MM.1S (cell line): Measurements from ENCODE around the gene SDC3.

Experiments
- DNase-seq: peaks from one replicate; pipeline ENCODE4 v3.0.0-alpha.2; 2015
- H2AFZ ChIP-seq: fragments of 300-600 bp; sonication (generic); 2 replicates; pipeline ENCODE4 v1.6.0; 2016; ENCODE audit warnings: antibody characterized with exemption, low read length
- H3F3A ChIP-seq: fragments of 300-600 bp; sonication (generic); 2 replicates; pipeline ENCODE4 v1.6.1; 2016; ENCODE audit warnings: mild to moderate bottlenecking, antibody characterized with exemption, low read length, moderate library complexity, mixed read lengths; ENCODE audit not compliant: insufficient read depth
- H3K27ac ChIP-seq: fragments of 300-600 bp; sonication (generic); 2 replicates; pipeline ENCODE4 v1.5.1; 2016; ENCODE audit warnings: mild to moderate bottlenecking, low read length
- H3K27me3 ChIP-seq: fragments of 300-600 bp; sonication (generic); replicated peaks from 2 replicates; pipeline ENCODE4 v1.6.0; 2016; ENCODE audit warnings: low read length; ENCODE audit not compliant: insufficient read depth
- H3K36me3 ChIP-seq: fragments of 300-600 bp; sonication (generic); replicated peaks from 2 replicates; pipeline ENCODE4 v1.6.1; 2016; ENCODE audit warnings: mild to moderate bottlenecking, low read length, mixed read lengths; ENCODE audit not compliant: insufficient read depth
- H3K4me1 ChIP-seq: fragments of 300-600 bp; sonication (generic); 2 replicates; pipeline ENCODE4 v1.6.1; 2016; ENCODE audit warnings: low read length, mixed read lengths
- H3K4me2 ChIP-seq: fragments of 300-600 bp; sonication (generic); 2 replicates; pipeline ENCODE4 v1.6.0; 2016; ENCODE audit warnings: low read depth, low read length
- H3K4me3 ChIP-seq: fragments of 300-600 bp; sonication (generic); 2 replicates; pipeline ENCODE4 v1.5.1; 2016; ENCODE audit warnings: low read length, mixed read lengths
- H3K79me2 ChIP-seq: fragments of 300-600 bp; sonication (generic); 2 replicates; pipeline ENCODE4 v1.6.1; 2016; ENCODE audit warnings: mixed run types, low read length, mixed read lengths
- H3K9ac ChIP-seq: fragments of 300-600 bp; sonication (generic); 2 replicates; pipeline ENCODE4 v1.6.1; 2016; ENCODE audit warnings: low read length, mixed read lengths
- H3K9me2 ChIP-seq: fragments of 300-600 bp; sonication (generic); replicated peaks from 2 replicates; pipeline ENCODE4 v1.6.1; 2016; ENCODE audit warnings: mild to moderate bottlenecking, low read length, mixed read lengths; ENCODE audit not compliant: insufficient read depth
- H3K9me3 ChIP-seq: fragments of 300-600 bp; sonication (generic); replicated peaks from 2 replicates; pipeline ENCODE4 v1.6.1; 2016; ENCODE audit warnings: mild to moderate bottlenecking, low read length, mixed read lengths; ENCODE audit not compliant: insufficient read depth
- H4K20me1 ChIP-seq: fragments of 300-600 bp; sonication (generic); 2 replicates; pipeline ENCODE4 v1.6.1; 2016; ENCODE audit warnings: mild to moderate bottlenecking, low read length, moderate library complexity, mixed read lengths; ENCODE audit not compliant: insufficient read depth
- CTCF ChIP-seq: fragments of 300-600 bp; sonication (generic); IDR thresholded peaks from 2 replicates; pipeline ENCODE4 v1.5.1; 2016; ENCODE audit warnings: antibody characterized with exemption, low read length, mixed read lengths
- EZH2 ChIP-seq: fragments of 300-600 bp; sonication (generic); optimal IDR thresholded peaks from 2 replicates; pipeline ENCODE3; 2017; ENCODE audit warnings: low read depth, mild to moderate bottlenecking, antibody characterized with exemption, low read length, mixed read lengths
- EZH2phosphoT487 ChIP-seq: fragments of 300-600 bp; sonication (generic); IDR thresholded peaks from 2 replicates; pipeline ENCODE4 v1.6.1; 2018; ENCODE audit warnings: antibody characterized with exemption, low read length

The SDC3 gene

GRCh38 chr1:30838996-30839395 lies 69.6 kb downstream of the SDC3 start:
- Histone ChIP-seq H3K4me1 (no peaks in the 10 kb centered on the region), H3K9me2 (no peaks in the 10 kb centered on the region), H3K27ac (no peak overlapping the region), H3K9ac (no peak overlapping the region), H3K36me3 (no peaks in the 10 kb centered on the region), H3K27me3 (peaks cover 70% of the 10 kb centered on the region), H3K79me2 (no peaks in the 10 kb centered on the region), H2AFZ (no peak overlapping the region), H3F3A (no peaks in the 10 kb centered on the region), H4K20me1 (no peaks in the 10 kb centered on the region), H3K4me3 (no peak overlapping the region), H3K9me3 (no peaks in the 10 kb centered on the region), H3K4me2 (no peak overlapping the region)
- TF ChIP-seq EZH2 (no peak), EZH2phosphoT487 (no peak), CTCF (no peak)
- DNase-seq, result no peak

GRCh38 chr1:30837653-30838052 lies 70.9 kb downstream of the SDC3 start:
- Histone ChIP-seq H3K9me2 (no peaks in the 10 kb centered on the region), H3K79me2 (no peaks in the 10 kb centered on the region), H3F3A (no peaks in the 10 kb centered on the region), H3K36me3 (no peaks in the 10 kb centered on the region), H3K4me3 (no peak overlapping the region), H3K9ac (no peak overlapping the region), H3K9me3 (no peaks in the 10 kb centered on the region), H2AFZ (no peak overlapping the region), H3K4me1 (no peaks in the 10 kb centered on the region), H3K4me2 (no peak overlapping the region), H3K27ac (no peak overlapping the region), H3K27me3 (peaks cover 60% of the 10 kb centered on the region), H4K20me1 (no peaks in the 10 kb centered on the region)
- DNase-seq, result no peak
- TF ChIP-seq CTCF (no peak), EZH2phosphoT487 (no peak), EZH2 (no peak)

GRCh38 chr1:30834253-30834652 lies 74.3 kb downstream of the SDC3 start:
- H3K36me3 ChIP-seq, result no peaks in the 10 kb centered on the region
- H3K27me3 ChIP-seq, result peaks cover 46% of the 10 kb centered on the region
- TF ChIP-seq EZH2 (no peak), EZH2phosphoT487 (no peak), CTCF (no peak)
- H3K9me3 ChIP-seq, result no peaks in the 10 kb centered on the region
- no peak overlapping the region for H3K9ac ChIP-seq
- no peaks in the 10 kb centered on the region for H3K79me2 ChIP-seq
- no peaks in the 10 kb centered on the region for H3K9me2 ChIP-seq
- no peak overlapping the region for H3K4me3 ChIP-seq
- no peak for DNase-seq
- no peak overlapping the region for H3K27ac ChIP-seq
- no peaks in the 10 kb centered on the region for H4K20me1 ChIP-seq
- no peak overlapping the region for H3K4me2 ChIP-seq
- H2AFZ ChIP-seq, result no peak overlapping the region
- no peaks in the 10 kb centered on the region for H3K4me1 ChIP-seq
- no peaks in the 10 kb centered on the region for H3F3A ChIP-seq
